Endothelial cell of umbilical vein (primary cell): ENCODE measurements around the gene CLSTN2. TPM values are rescaled to one million over a fixed set of nuclear protein-coding genes. Genes with fewer than 3 reads are reported as not detected.

Source experiments
- BruUV-seq: library from RNA; stranded (reverse); fragments of 400-500 nt; replicated peaks from 2 replicates; lab custom pipeline; 2021; lab: Mats Ljungman, UMichigan
- CTCF ChIA-PET: fragments of 300-600, 350-600 bp; sonication (Branson Sonifier 250); formaldehyde crosslinking; loops from one replicate; lab custom pipeline; 2021; ENCODE audit warnings: antibody characterized with exemption, inconsistent platforms; lab: Charles Lee
- POLR2A ChIA-PET: fragments of 300-600, 350-600 bp; sonication (Branson Sonifier 250); formaldehyde crosslinking; loops from one replicate; lab custom pipeline; 2021; ENCODE audit warnings: antibody characterized with exemption, inconsistent platforms; lab: Charles Lee
- DNase-seq: peaks from one replicate; pipeline ENCODE4 v3.0.0-alpha.2; 2011; ENCODE audit warnings: low read depth, low spot score
- FAIRE-seq: peaks from 2 replicates; lab custom pipeline; 2011; peaks lifted over from hg19 to GRCh38; lab: Jason Lieb, UNC
- H2AFZ ChIP-seq: 2 replicates; pipeline ENCODE4 v1.6.0; 2012; ENCODE audit warnings: low read depth, low read length, control low read depth, inconsistent platforms
- H3K27ac ChIP-seq: 2 replicates; pipeline ENCODE4 v1.5.1; 2011; ENCODE audit warnings: low read depth, mild to moderate bottlenecking, control low read depth, low read length, moderate library complexity; ENCODE audit not compliant: insufficient read depth
- H3K27me3 ChIP-seq, 2 experiments: 2 replicates each; pipeline versions ENCODE4 v1.6.0 to v1.6.1; 2011; ENCODE audit warnings: low read length in 2 of 2, mixed read lengths in 1 of 2; ENCODE audit not compliant: control insufficient read depth in 2 of 2, insufficient read depth in 2 of 2
- H3K36me3 ChIP-seq, 2 experiments: 2 replicates in 1 of 2; 3 replicates in 1 of 2; pipeline ENCODE4 v1.5.1; 2011; ENCODE audit warnings: low read length in 2 of 2, mild to moderate bottlenecking in 1 of 2, moderate library complexity in 1 of 2; ENCODE audit not compliant: control insufficient read depth in 2 of 2, insufficient read depth in 2 of 2; ENCODE audit errors: extremely low read depth in 1 of 2
- H3K4me1 ChIP-seq: 3 replicates; pipeline ENCODE4 v1.5.1; 2011; ENCODE audit warnings: mild to moderate bottlenecking, low read length; ENCODE audit not compliant: control insufficient read depth, insufficient read depth; ENCODE audit errors: extremely low read depth
- H3K4me2 ChIP-seq: 2 replicates; pipeline ENCODE4 v1.6.1; 2011; ENCODE audit warnings: low read length, control low read depth, mixed read lengths; ENCODE audit not compliant: insufficient read depth
- H3K4me3 ChIP-seq, 3 experiments: fragments of 200-600 bp in 1 of 3; sonication (generic), shearing (Covaris generic) in 1 of 3; replicated peaks in 1 of 3; 2 replicates each; pipeline ENCODE4 v1.5.1; 2011 to 2016; ENCODE audit warnings: control low read depth in 3 of 3, low read length in 3 of 3, mild to moderate bottlenecking in 2 of 3, inconsistent platforms in 1 of 3, low read depth in 1 of 3, moderate library complexity in 1 of 3; ENCODE audit not compliant: insufficient read depth in 1 of 3
- H3K79me2 ChIP-seq: 2 replicates; pipeline ENCODE4 v1.6.0; 2012; ENCODE audit warnings: low read length, inconsistent platforms; ENCODE audit not compliant: control insufficient read depth, insufficient read depth
- H3K9ac ChIP-seq: replicated peaks from 2 replicates; pipeline ENCODE3; 2011; ENCODE audit warnings: low read length, control low read depth; ENCODE audit not compliant: insufficient read depth; ENCODE audit errors: extremely low read depth
- H3K9me1 ChIP-seq: replicated peaks from 3 replicates; pipeline ENCODE4 v1.6.0; 2011; ENCODE audit warnings: mild to moderate bottlenecking, low read length; ENCODE audit not compliant: control insufficient read depth, insufficient read depth; ENCODE audit errors: extremely low read depth
- H3K9me3 ChIP-seq: replicated peaks from 2 replicates; pipeline ENCODE4 v1.5.1; 2012; ENCODE audit warnings: low read length, inconsistent platforms; ENCODE audit not compliant: control insufficient read depth, insufficient read depth
- H4K20me1 ChIP-seq: replicated peaks from 2 replicates; pipeline ENCODE3; 2011; ENCODE audit warnings: mild to moderate bottlenecking, low read length; ENCODE audit not compliant: control insufficient read depth, insufficient read depth; ENCODE audit errors: extremely low read depth
- CTCF ChIP-seq, 2 donors: IDR thresholded peaks; 1 replicate in 1 of 2; 2 replicates in 1 of 2; pipeline ENCODE4 v1.5.1; 2011; ENCODE audit warnings: low read length in 2 of 2, mild to moderate bottlenecking in 2 of 2, moderate library complexity in 2 of 2, control low read depth in 1 of 2, inconsistent platforms in 1 of 2, low read depth in 1 of 2; ENCODE audit not compliant: insufficient read depth in 1 of 2; ENCODE audit errors: extremely low read depth in 1 of 2
- EZH2 ChIP-seq: IDR thresholded peaks from 2 replicates; pipeline ENCODE4 v1.6.1; 2012; ENCODE audit warnings: borderline replicate concordance, low read depth, mild to moderate bottlenecking, moderate library complexity, low read length, inconsistent platforms; ENCODE audit not compliant: severe bottlenecking
- FOS ChIP-seq: IDR thresholded peaks from 2 replicates; pipeline ENCODE4 v1.6.1; 2011; ENCODE audit warnings: mild to moderate bottlenecking, low read length, moderate library complexity, borderline replicate concordance; ENCODE audit not compliant: insufficient read depth
- GATA2 ChIP-seq: IDR thresholded peaks from 2 replicates; pipeline ENCODE4 v1.7.0; 2011; ENCODE audit warnings: low read depth, mild to moderate bottlenecking, moderate library complexity, mixed read lengths, low read length; ENCODE audit not compliant: insufficient read length, insufficient read depth
- JUN ChIP-seq: IDR thresholded peaks from 2 replicates; pipeline ENCODE4 v1.6.1; 2011; ENCODE audit warnings: borderline replicate concordance, low read depth; ENCODE audit not compliant: insufficient read length, insufficient read depth
- MAX ChIP-seq: IDR thresholded peaks from 2 replicates; pipeline ENCODE4 v1.6.1; 2011; ENCODE audit not compliant: insufficient read depth, insufficient read length
- MYC ChIP-seq: IDR thresholded peaks from one replicate; pipeline ENCODE4 v1.6.1; 2011; ENCODE audit warnings: mild to moderate bottlenecking, low read depth, low read length
- POLR2A ChIP-seq: IDR thresholded peaks from 2 replicates; pipeline ENCODE4 v1.6.1; 2012; ENCODE audit warnings: low read depth, mild to moderate bottlenecking, control low read depth, low read length
- POLR2AphosphoS5 ChIP-seq: IDR thresholded peaks from 2 replicates; pipeline ENCODE4 v1.6.1; 2012; ENCODE audit warnings: low read depth, mild to moderate bottlenecking, control low read depth, low read length, moderate library complexity; ENCODE audit not compliant: insufficient read depth
- dilution Hi-C: fragments of 300-500 bp; cut with MboI; formaldehyde crosslinking; loops from one replicate; pipeline ENCODE4 v1.15.0; 2019; ENCODE audit warnings: low sequenced_read_pairs; ENCODE audit not compliant: extremely low pct_ligation_motif_present
- intact Hi-C: fragments of 100-400 bp; cut with micrococcal nuclease; formaldehyde crosslinking; loops from one replicate; pipeline ENCODE4 v1.10.0; 2022
- polyA plus RNA-seq, 4 experiments: library from polyadenylated mRNA; depleted of rRNA in 3 of 4; stranded (reverse) in 3 of 4; unstranded in 1 of 4; fragments of >200 nt; gene quantifications; 2 replicates each; pipeline versions ENCODE4 v1.2.1 to v1.2.3, GENCODE V29; 2011 to 2012; ENCODE audit warnings: missing spikeins in 1 of 4
- total RNA-seq: library from RNA; stranded (reverse); gene quantifications from 2 replicates; pipeline ENCODE4 v1.2.3, GENCODE V29; 2021

The CLSTN2 gene
- total and polyA plus RNA-seq, 2 donors (not counting 3 experiments of a cell fraction or from before 2014, with no cell fraction given), result 0.26 to 0.38 TPM

- H3K27ac ChIP-seq, result no peak overlapping the region
- ChIA-PET CTCF (no interaction called here), POLR2A (no interaction called here)
Measured at GRCh38 chr3:139957844-139958243, 22.9 kb downstream of the CLSTN2 start.

More at GRCh38 chr3:139957844-139958243, 22.9 kb downstream of the CLSTN2 start:
- DNase-seq (no peak), FAIRE-seq (no peak)
- Histone ChIP-seq H3K79me2 (no peaks in the 10 kb centered on the region), H4K20me1 (no peaks in the 10 kb centered on the region), H3K4me1 (no peaks in the 10 kb centered on the region), H3K9me3 (no peaks in the 10 kb centered on the region), H3K9ac (no peak overlapping the region), H3K36me3 (no peaks in the 10 kb centered on the region), H3K9me1 (no peaks in the 10 kb centered on the region), H3K4me3 (no peak overlapping the region), H3K27me3 (no peaks in the 10 kb centered on the region), H3K4me2 (no peak overlapping the region), H2AFZ (no peak overlapping the region)
- intact Hi-C loops, result no loop called here
- TF ChIP-seq CTCF (IDR thresholded peaks at IDR 0.05; ENCODE audit: extremely low read depth in 1 of 2, insufficient read depth in 1 of 2, low read depth in 1 of 2, low read length in 2 of 2) (no peak), MYC (no peak), FOS (no peak), MAX (no peak), POLR2AphosphoS5 (no peak), GATA2 (no peak), POLR2A (no peak), JUN (no peak), EZH2 (no peak)
- dilution Hi-C loops, result no loop called here
- BruUV-seq, result no TSS peak
